Tibial nerve (tissue), 4 donors: ENCODE results near the gene DHCR7.

Source experiments
- EP300 ChIP-seq, 2 donors: sonication (generic); formaldehyde crosslinking; IDR thresholded peaks; one replicate each; pipeline ENCODE4 v1.6.1; 2017; ENCODE audit warnings: antibody characterized with exemption in 2 of 2, mild to moderate bottlenecking in 1 of 2
- POLR2A ChIP-seq, 2 donors: fragments of 450-650 bp; IDR thresholded peaks; one replicate each; pipeline ENCODE4 v1.6.1; 2017; ENCODE audit warnings: antibody characterized with exemption in 2 of 2, mild to moderate bottlenecking in 2 of 2, moderate library complexity in 2 of 2
- TF ChIP-seq, protein P1 (sequence below), 5 experiments: fragments of 200-600 bp in 3 of 5; fragments of 450-650 bp in 2 of 5; sonication (generic) in 3 of 5; IDR thresholded peaks; one replicate each; pipeline ENCODE4 v1.5.1; 2016 to 2019; ENCODE audit warnings: antibody characterized with exemption in 5 of 5, mild to moderate bottlenecking in 3 of 5, moderate library complexity in 2 of 5

- TF ChIP-seq, protein P1, sequence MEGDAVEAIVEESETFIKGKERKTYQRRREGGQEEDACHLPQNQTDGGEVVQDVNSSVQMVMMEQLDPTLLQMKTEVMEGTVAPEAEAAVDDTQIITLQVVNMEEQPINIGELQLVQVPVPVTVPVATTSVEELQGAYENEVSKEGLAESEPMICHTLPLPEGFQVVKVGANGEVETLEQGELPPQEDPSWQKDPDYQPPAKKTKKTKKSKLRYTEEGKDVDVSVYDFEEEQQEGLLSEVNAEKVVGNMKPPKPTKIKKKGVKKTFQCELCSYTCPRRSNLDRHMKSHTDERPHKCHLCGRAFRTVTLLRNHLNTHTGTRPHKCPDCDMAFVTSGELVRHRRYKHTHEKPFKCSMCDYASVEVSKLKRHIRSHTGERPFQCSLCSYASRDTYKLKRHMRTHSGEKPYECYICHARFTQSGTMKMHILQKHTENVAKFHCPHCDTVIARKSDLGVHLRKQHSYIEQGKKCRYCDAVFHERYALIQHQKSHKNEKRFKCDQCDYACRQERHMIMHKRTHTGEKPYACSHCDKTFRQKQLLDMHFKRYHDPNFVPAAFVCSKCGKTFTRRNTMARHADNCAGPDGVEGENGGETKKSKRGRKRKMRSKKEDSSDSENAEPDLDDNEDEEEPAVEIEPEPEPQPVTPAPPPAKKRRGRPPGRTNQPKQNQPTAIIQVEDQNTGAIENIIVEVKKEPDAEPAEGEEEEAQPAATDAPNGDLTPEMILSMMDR (IDR thresholded peaks at IDR 0.05) = no peak
- TF ChIP-seq EP300 (IDR thresholded peaks at IDR 0.05) (no peak), POLR2A (IDR thresholded peaks at IDR 0.05) (no peak)
Measured at GRCh38 chr11:71430166-71430565, 18.0 kb downstream of the DHCR7 start.
